Activated CD8-positive, alpha-beta T cell treated with anti-CD3 and anti-CD28 coated beads for 36 hours (primary cell): Measurements from ENCODE around the gene OXT. TPM values are rescaled to one million over a fixed set of nuclear protein-coding genes. Genes with fewer than 3 reads are reported as not detected.

Source experiments
- ATAC-seq: fragments of 200-7000 bp; cut with Tn5 transposase; one replicate; pipeline ENCODE4 v1.10.0; 2021; ENCODE audit warnings: mild to moderate bottlenecking, moderate library complexity
- CTCF ChIA-PET: fragments of 350-600 bp; sonication (Branson Sonifier 250); formaldehyde crosslinking; loops from one replicate; lab custom pipeline; 2021; ENCODE audit warnings: antibody characterized with exemption; lab: Charles Lee
- POLR2A ChIA-PET: fragments of 350-600 bp; sonication (Branson Sonifier 250); formaldehyde crosslinking; loops from one replicate; lab custom pipeline; 2021; ENCODE audit warnings: antibody characterized with exemption; lab: Charles Lee
- DNase-seq: peaks from one replicate; pipeline ENCODE4 v3.0.0-alpha.2; 2020
- H3K27ac Mint-ChIP-seq: one replicate; pipeline ENCODE4 v1.8.0; 2021; ENCODE audit warnings: mild to moderate bottlenecking, mixed read lengths
- H3K27me3 Mint-ChIP-seq: one replicate; pipeline ENCODE4 v1.8.0; 2021; ENCODE audit warnings: mixed read lengths
- H3K36me3 Mint-ChIP-seq: one replicate; pipeline ENCODE4 v1.8.0; 2021; ENCODE audit warnings: low read depth, mixed read lengths
- H3K4me1 Mint-ChIP-seq: one replicate; pipeline ENCODE4 v1.8.0; 2021; ENCODE audit warnings: low read depth, mixed read lengths
- H3K4me3 Mint-ChIP-seq: one replicate; pipeline ENCODE4 v1.8.0; 2021; ENCODE audit warnings: mild to moderate bottlenecking, moderate library complexity, mixed read lengths
- H3K9me3 Mint-ChIP-seq: one replicate; pipeline ENCODE4 v1.8.0; 2021; ENCODE audit warnings: mixed read lengths
- intact Hi-C: fragments of 100-400 bp; cut with micrococcal nuclease; formaldehyde crosslinking; loops from one replicate; pipeline ENCODE4 v1.10.0; 2022
- total RNA-seq, 2 experiments: library from RNA; stranded (reverse); gene quantifications; one replicate each; pipeline ENCODE4 v1.2.3, GENCODE V29; 2021
- TF ChIP-seq, protein P1 (sequence below): fragments of 200-600 bp; IDR thresholded peaks from one replicate; pipeline ENCODE4 v1.8.0; 2022; ENCODE audit warnings: antibody characterized with exemption, mild to moderate bottlenecking

Gene OXT
- total RNA-seq, 2 experiments from 2014 or later: not detected

- Mint-ChIP-seq H3K4me3 (no peak overlapping the region), H3K9me3 (no peaks in the 10 kb centered on the region), H3K27me3 (no peaks in the 10 kb centered on the region), H3K27ac (no peak overlapping the region), H3K36me3 (no peaks in the 10 kb centered on the region), H3K4me1 (peaks cover 16% of the 10 kb centered on the region)
- intact Hi-C loops: no loop called here
- CTCF ChIA-PET: interaction anchor here (1.2 to 3.3 kb wide), 5 partner anchors 10 to 48 kb away, joined by 3 to 16 read pairs (median 6); no protein-coding TSS in a partner anchor
- TF ChIP-seq, protein P1, sequence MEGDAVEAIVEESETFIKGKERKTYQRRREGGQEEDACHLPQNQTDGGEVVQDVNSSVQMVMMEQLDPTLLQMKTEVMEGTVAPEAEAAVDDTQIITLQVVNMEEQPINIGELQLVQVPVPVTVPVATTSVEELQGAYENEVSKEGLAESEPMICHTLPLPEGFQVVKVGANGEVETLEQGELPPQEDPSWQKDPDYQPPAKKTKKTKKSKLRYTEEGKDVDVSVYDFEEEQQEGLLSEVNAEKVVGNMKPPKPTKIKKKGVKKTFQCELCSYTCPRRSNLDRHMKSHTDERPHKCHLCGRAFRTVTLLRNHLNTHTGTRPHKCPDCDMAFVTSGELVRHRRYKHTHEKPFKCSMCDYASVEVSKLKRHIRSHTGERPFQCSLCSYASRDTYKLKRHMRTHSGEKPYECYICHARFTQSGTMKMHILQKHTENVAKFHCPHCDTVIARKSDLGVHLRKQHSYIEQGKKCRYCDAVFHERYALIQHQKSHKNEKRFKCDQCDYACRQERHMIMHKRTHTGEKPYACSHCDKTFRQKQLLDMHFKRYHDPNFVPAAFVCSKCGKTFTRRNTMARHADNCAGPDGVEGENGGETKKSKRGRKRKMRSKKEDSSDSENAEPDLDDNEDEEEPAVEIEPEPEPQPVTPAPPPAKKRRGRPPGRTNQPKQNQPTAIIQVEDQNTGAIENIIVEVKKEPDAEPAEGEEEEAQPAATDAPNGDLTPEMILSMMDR: no peak
- POLR2A ChIA-PET: interaction anchor here (1.4 to 1.8 kb wide), 3 partner anchors 8 to 262 kb away, joined by 3 to 13 read pairs (median 4); partner anchors contain the start of genes FASTKD5 and UBOX5
- DNase-seq: no peak
- ATAC-seq: no peak
These were observed 29.8 kb downstream of the OXT start for GRCh38 chr20:3101251-3101650.

DNA sequence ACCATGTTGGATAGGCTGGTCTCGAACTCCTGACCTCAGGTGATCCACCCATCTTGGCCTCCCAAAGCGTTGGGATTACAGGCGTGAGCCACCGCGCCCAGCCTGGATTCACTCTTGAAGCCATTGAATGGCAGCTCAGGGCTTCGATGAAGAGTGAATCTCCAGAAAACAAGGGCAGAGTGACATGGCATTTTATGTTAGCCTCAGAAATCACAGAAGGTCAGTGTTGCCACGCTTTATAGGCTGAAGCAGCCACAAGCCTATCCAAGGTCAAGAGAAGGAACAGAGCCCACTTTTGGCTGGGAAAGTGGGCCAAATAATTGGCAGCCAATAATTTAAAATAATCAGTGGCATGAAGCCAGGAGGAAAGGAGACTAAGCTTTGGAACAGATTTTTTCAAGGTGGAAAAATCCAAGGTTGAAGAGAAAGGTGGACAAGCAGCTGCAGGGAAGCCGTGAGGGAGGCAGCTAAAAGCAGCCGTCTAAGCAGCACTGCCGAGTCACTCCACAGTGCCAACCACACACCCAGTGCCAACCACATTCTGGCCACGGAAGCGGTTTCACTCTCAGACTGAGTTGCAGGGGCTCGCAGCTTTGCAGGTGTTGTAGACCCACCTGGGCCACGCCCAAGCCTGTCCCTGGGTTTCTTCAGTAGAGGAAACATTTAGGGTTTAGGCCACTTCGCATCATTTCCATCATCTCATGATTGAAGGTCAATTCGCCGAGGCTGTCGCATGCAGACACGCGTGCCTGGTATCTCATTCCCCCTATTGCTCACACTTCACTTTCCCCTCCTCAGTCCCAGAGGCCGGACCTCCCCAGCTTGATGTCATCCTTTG is 30.5 kb downstream of the OXT start:
- Mint-ChIP-seq H3K4me1 (peaks cover 16% of the 10 kb centered on the region), H3K36me3 (no peaks in the 10 kb centered on the region), H3K27me3 (no peaks in the 10 kb centered on the region), H3K9me3 (no peaks in the 10 kb centered on the region), H3K27ac (no peak overlapping the region), H3K4me3 (no peak overlapping the region)
- ChIA-PET POLR2A (interaction anchor here (1.4 to 1.8 kb wide), 3 partner anchors 9 to 262 kb away, joined by 3 to 13 read pairs (median 4); partner anchors contain the start of genes FASTKD5 and UBOX5), CTCF (interaction anchor here (1.2 to 3.3 kb wide), 5 partner anchors 11 to 48 kb away, joined by 3 to 16 read pairs (median 6); no protein-coding TSS in a partner anchor)
- DNase-seq: peak; percentile 92
- intact Hi-C loops: no loop called here
- TF ChIP-seq, protein P1: no peak
- ATAC-seq: peak; percentile 87

GRCh38 chr20:3102575-3103368 is 31.4 kb downstream of the OXT start:
- TF ChIP-seq, protein P1: no peak
- ChIA-PET CTCF (interaction anchor here (1.4 to 3.3 kb wide), 4 partner anchors 11 to 49 kb away, joined by 5 to 16 read pairs (median 7); no protein-coding TSS in a partner anchor), POLR2A (interaction anchor here (1.4 to 1.8 kb wide), 3 partner anchors 9 to 263 kb away, joined by 3 to 13 read pairs (median 4); partner anchors contain the start of genes FASTKD5 and UBOX5)
- H3K36me3 Mint-ChIP-seq: no peaks in the 10 kb centered on the region
- H3K4me1 Mint-ChIP-seq: peaks cover 16% of the 10 kb centered on the region
- no peaks in the 10 kb centered on the region for H3K9me3 Mint-ChIP-seq
- H3K27me3 Mint-ChIP-seq: no peaks in the 10 kb centered on the region
- intact Hi-C loops: no loop called here
- H3K4me3 Mint-ChIP-seq: no peak overlapping the region
- H3K27ac Mint-ChIP-seq: no peak overlapping the region
- no peak for ATAC-seq
- DNase-seq: no peak

DNA sequence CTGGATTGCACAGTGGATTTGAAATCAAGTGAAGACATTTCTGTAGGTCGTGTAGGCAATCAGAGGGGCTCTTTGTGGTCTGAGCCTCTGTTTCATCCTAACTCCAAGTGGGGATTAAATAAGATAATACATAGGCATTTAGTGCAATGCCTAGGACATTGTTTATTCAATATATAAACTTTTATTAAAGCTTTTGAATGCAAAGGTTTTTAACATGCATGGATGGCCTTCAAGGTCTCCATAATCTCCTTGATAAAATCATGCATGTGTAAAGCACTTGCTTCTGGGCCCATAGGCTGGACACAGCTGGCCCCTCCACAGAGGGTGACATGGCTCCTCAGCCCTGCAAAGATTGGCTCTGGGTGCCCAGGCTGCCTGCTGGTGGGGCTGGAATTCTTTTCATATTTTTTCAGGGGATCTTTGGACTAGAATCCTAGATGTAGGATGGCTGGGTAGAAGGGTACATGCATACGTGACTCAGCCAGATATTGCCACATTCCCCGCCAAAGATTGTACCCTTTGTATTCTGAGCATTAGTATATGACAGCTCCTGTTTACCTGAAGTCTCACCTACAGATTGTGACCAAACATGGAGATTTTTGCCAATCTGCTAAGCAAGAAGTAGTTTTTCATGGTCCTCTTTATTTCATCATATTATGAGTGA is 32.1 kb downstream of the OXT start:
- ATAC-seq: no peak
- no peak overlapping the region for H3K27ac Mint-ChIP-seq
- H3K9me3 Mint-ChIP-seq: no peaks in the 10 kb centered on the region
- H3K4me3 Mint-ChIP-seq: no peak overlapping the region
- intact Hi-C loops: no loop called here
- H3K4me1 Mint-ChIP-seq: peaks cover 16% of the 10 kb centered on the region
- CTCF ChIA-PET: interaction anchor here (0.7 to 3.3 kb wide), 4 partner anchors 12 to 114 kb away, joined by 3 to 16 read pairs (median 4); no protein-coding TSS in a partner anchor
- H3K36me3 Mint-ChIP-seq: no peaks in the 10 kb centered on the region
- POLR2A ChIA-PET: no interaction called here
- no peak for DNase-seq
- TF ChIP-seq, protein P1: no peak
- no peaks in the 10 kb centered on the region for H3K27me3 Mint-ChIP-seq
